ENCODE results near the gene CARD10.
"Not testable (repeated sequence)": the region's sequence is repeated elsewhere in the genome, so short reads cannot be mapped to it uniquely, and the experiment has no call there.

The CARD10 gene

GRCh38 chr22:37556710-37557109, 37.5 kb upstream of the CARD10 start:
- peak; percentile 53 for DNase-seq (ENCODE audit: low read depth, low spot score)

DNA sequence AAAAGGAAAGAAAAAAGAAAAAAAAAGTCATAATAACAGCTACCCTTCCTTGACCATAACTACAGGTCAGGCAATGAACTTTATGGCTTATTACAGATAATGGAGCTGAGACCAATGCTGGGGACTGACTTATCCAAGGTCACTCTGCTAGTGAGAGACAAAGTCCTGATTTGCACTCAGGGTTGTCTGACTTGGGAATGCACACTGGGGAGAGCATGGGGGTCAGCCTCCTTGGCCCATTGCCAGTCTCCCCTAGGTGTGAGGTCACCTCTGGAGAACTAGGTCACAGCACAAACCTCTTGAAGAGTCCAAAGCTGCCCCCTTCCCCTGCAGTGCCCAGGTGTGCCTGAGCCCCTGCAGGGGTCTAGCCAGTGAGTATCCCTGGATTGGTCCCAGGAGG, 35.8 kb upstream of the CARD10 start:
- DNase-seq (ENCODE audit: low read depth, low spot score), result no peak

DNA sequence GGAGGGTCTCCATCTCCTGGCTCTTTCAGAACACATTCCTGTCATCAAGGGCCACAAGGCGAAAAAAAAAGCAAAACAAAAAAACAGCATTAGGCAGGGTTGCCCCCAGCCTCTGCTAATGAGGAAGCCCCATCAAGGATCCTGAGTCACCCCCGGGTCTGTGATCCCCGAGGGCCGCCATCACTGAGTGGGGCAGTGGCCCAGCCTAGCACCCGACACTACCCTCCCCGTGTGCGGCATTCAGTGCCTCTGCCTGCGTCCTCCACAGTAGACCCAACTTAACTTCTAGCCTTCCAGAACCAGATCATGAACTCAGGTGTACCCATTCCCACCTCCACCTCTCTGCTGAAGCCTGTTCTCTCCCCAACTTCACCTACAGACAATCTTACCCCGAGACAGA, 34.5 kb upstream of the CARD10 start:
- no peak for DNase-seq (ENCODE audit: low read depth, low spot score)

GRCh38 chr22:37552524-37553163, 33.4 kb upstream of the CARD10 start:
- peak; percentile 64 for DNase-seq (ENCODE audit: low read depth, low spot score)

- DNase-seq (ENCODE audit: low read depth, low spot score), result no peak
Observed at GRCh38 chr22:37551981-37552380, 32.8 kb upstream of the CARD10 start.

- DNase-seq (ENCODE audit: low read depth, low spot score), result not testable (repeated sequence)
Observed at GRCh38 chr22:37550921-37551320, 31.7 kb upstream of the CARD10 start.

DNA sequence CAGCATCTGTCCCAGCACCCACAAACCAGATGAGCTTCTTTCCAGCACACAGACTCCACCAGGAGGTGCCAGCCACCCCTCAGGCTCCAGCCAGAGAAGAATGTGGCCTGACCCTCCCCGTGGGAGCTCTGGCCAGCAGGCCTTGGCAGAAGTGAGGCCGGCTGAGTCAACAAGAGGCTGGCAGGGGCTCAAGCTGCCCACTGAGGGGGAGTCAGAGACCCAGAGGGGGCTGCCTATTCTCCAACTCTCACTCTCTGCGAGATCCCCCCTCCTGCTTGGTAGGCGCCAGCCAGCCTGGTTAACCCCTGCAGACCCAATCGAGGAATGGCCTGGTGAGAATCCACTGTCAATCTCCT, 30.5 kb upstream of the CARD10 start:
- DNase-seq (ENCODE audit: low read depth, low spot score), result peak; percentile 94

GRCh38 chr22:37547251-37547741, 28.1 kb upstream of the CARD10 start:
- no peak for DNase-seq (ENCODE audit: low read depth, low spot score)

- peak; percentile 87 for DNase-seq (ENCODE audit: low read depth, low spot score)
Observed at GRCh38 chr22:37546437-37547250, 27.4 kb upstream of the CARD10 start.

GRCh38 chr22:37545703-37546436, 26.7 kb upstream of the CARD10 start:
- peak; percentile 97 for DNase-seq (ENCODE audit: low read depth, low spot score)

GRCh38 chr22:37544955-37545702, 25.9 kb upstream of the CARD10 start:
- DNase-seq (ENCODE audit: low read depth, low spot score), result peak; percentile 84

DNA sequence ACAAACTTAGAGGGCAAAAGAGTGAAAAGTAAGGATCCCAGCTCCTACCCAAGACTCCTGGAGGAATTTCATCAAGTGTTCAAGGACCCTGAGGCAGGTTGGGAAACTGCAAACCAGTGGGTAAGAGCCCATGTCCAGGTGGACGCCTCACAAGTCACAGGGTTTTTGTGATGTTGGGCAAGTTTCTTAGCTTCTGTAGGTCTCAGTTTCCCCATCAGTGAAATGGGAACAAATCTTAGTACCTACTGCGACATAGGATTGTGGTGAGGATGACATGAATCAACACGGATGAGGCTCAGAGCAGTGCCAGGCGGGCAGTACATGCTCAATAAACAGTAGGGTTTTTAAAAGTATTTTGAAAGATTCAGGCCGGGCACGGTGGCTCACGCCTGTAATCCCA, 23.7 kb upstream of the CARD10 start:
- DNase-seq (ENCODE audit: low read depth, low spot score), result no peak

DNA sequence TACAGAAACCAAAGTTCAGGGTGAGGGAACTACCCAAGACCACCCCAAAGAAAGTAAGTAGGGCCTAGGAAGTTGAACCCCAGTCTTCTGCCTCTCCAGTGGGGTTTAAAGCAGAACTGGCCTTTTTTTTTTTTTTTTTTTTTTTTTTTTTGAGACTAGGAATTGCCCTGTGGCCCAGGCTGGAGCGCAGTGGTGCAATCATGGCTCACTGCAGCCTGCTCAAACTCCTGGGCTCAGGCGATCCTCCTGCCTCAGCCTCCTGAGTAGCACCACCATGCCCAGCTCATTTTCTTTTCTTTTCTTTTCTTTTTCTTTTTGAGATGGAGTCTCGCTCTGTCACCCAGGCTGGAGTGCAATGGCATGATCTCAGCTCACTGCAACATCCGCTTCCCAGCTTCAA, 23.2 kb upstream of the CARD10 start:
- DNase-seq (ENCODE audit: low read depth, low spot score), result not testable (repeated sequence)

DNA sequence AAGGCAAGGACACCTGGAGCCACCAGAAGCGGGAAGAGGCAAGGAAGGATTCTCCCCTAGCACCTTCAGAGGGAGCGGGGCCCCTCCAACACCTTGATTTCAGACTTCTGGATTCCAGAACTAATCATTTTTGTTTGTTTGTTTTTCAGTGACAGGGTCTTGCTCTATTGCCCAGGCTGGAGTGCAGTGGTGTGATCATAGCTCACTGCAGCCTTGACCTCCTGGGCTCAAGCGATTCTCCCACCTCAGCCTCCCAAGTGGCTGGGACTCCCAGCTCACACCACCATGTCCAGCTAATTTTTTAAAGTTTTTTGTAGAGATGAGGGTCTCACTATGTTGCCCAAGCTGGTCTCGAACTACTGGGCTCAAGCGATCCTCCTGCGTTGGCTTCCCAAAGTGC, 20.6 kb upstream of the CARD10 start:
- not testable (repeated sequence) for DNase-seq (ENCODE audit: low read depth, low spot score)

GRCh38 chr22:37538590-37539357, 19.6 kb upstream of the CARD10 start:
- DNase-seq (ENCODE audit: low read depth, low spot score), result peak; percentile 97

DNA sequence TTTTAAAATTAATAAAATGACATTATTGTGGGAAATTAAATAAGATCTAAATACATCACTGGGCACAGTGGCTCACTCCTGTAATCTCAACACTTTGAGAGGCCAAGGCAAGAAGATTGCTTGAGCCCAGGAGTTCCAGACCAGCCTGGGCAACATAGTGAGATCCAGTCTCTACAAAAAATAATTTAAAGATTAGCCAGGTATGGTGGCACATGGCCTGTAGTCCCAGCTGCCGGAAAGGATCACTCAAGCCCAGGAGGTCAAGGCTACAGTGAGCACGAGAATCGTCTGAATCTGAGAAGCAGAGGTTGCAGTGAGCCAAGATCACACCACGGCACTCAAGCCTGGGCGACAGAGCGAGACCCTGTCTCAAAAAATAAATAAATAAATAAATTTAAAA, 15.9 kb upstream of the CARD10 start:
- no peak for DNase-seq (ENCODE audit: low read depth, low spot score)

GRCh38 chr22:37534445-37534844, 15.2 kb upstream of the CARD10 start:
- no peak for DNase-seq (ENCODE audit: low read depth, low spot score)

DNA sequence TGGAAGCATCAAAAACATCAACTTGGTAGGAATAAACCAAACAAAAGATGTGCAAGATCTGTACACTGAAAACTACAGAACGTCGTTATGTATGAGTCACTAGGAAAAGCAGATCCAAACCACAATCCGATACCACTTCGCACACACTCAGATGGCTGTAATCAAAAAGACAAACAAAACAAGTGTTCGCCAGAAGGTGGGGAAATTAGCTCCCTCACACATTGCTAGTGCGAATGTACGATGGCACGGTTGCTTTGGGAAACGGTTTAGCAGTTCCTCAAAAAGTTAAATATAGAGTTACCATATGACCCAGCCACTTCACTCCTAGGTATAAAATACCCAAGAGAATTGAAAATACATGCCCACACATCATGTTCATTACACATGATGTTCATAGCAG, 14.8 kb upstream of the CARD10 start:
- peak; percentile 86 for DNase-seq (ENCODE audit: low read depth, low spot score)

- DNase-seq (ENCODE audit: low read depth, low spot score), result no peak
Observed at GRCh38 chr22:37529652-37530345, 10.6 kb upstream of the CARD10 start.

DNA sequence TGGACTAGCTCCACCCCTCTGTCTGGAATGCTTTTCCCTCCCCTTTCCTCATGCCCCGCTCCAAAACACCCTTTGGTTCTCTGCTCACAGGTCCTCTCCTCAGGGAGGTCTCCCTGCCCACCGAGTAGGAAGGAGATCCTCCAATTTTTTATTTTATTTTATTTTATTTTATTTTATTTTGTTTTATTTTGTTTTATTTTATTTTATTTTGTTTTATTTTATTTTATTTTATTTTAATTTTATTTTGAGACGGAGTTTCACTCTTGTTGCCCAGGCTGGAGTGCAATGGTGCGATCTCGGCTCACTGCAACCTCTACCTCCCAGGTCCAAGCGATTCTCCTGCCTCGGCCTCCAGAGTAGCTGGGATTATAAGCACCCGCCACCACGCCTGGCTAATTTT, 8.7 kb upstream of the CARD10 start:
- not testable (repeated sequence) for DNase-seq (ENCODE audit: low read depth, low spot score)
